GOT3 (cell line): ENCODE data around the gene ADGRG1.
A peak's percentile ranks its signal among the peaks of the same experiment; 100 is the strongest.

Source experiments
- DNase-seq: peaks from one replicate; lab custom pipeline; 2025; ENCODE audit warnings: mixed read lengths; lab: John Stamatoyannopoulos, UW

Gene ADGRG1

GRCh38 chr16:57648581-57649442, 20.4 kb downstream of the ADGRG1 start:
- DNase-seq: peak; percentile 41

DNA sequence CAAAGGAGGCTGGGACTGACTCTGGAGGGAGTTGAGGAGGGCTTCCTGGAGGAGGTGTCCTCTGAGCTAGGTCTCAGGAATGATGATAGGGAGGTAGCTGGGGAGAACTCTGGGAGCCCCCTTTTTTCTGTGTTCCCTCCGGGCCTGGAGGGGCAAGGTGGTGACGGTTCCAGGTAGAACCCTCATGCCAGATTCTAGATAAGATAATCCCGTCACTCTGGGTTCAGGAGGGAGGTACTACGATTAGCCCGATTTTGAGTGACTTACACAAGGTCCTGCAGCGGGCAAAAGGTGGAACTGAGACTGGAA, 21.0 kb downstream of the ADGRG1 start:
- no peak for DNase-seq

GRCh38 chr16:57649846-57650245, 21.4 kb downstream of the ADGRG1 start:
- DNase-seq: no peak

DNA sequence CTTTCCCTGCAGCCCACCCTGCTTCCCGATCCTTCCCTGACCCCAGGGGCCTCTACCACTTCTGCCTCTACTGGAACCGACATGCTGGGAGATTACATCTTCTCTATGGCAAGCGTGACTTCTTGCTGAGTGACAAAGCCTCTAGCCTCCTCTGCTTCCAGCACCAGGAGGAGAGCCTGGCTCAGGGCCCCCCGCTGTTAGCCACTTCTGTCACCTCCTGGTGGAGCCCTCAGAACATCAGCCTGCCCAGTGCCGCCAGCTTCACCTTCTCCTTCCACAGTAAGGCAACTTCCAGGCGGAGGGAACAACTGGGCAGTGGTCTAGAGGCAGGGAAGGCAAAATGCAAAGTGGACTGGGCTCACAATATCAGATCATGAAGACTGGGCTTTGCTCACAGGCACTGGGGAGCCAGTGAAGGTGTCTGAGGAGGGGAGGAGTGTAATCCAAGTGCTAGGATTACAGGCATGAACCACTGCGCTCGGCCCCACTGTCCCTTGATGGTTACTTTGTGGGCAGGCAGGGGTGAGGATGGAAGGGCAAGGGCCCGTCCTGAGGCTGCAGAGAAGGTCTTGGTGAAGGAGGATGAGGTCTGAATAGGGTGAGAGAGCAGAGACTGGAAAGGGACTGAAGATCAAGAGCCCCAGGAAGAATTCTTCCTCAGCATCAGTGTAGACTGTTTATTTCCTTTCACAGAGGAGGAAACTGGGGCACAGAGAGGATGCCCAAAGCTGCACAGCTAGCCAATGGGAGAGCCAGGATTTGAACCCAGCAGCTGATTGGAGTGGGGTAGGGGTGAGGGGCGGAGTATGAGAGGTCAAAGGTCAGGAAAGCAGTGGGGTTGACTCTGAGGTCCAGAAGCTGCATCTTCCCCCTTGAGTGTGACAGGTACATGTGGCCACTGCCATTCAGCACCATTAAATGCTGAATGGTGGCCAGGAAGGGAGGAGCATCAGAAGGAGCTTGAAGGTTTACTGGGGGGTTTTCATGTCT, 23.2 kb downstream of the ADGRG1 start:
- DNase-seq: no peak

DNA sequence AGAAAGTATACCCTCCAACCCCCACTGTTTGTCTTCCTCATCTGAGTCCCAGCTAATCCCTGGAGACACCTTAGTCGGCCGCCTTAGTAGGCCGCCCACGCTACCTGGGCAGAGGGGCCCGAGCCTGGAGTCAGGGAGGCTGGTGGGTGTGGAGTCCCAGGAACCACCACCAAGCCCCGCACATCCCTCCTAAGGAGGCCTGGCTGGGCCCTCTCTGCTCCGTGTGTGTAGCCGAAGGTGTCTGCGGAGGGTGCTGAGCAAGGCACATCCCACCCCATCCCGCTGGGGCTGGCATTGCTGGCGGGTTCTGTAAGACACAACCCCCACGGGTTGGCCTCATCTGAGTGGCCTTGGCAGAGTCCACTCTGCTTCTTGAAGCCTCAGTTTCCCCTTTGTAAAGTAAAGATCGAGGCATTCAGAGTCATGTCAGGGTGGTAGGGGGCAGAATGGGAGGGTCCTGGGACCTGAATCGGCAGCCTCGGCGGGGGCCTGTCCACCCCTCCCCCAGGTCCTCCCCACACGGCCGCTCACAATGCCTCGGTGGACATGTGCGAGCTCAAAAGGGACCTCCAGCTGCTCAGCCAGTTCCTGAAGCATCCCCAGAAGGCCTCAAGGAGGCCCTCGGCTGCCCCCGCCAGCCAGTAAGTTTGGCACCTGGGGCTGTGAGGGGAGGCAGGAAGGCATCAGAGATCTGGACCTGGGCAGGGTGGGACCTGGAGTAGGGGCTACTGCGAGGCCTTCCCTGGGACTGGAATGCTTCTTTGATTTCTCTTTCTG, 24.5 kb downstream of the ADGRG1 start:
- no peak for DNase-seq

DNA sequence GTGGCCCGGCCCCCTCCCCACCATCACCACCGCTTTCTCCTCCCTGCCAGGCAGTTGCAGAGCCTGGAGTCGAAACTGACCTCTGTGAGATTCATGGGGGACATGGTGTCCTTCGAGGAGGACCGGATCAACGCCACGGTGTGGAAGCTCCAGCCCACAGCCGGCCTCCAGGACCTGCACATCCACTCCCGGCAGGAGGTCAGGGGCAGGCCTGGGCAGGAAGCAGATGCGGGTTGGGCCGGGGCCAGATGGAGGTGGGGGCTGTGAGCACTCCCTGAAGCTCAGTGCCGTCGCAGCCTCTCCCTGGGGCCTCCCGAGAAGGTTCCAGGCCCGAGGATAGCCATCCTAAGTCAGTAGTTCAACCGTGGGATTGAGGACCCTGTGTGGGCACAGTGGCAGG, 25.5 kb downstream of the ADGRG1 start:
- no peak for DNase-seq

GRCh38 chr16:57656342-57656955, 28.0 kb downstream of the ADGRG1 start:
- no peak for DNase-seq

- DNase-seq: no peak
Observed at GRCh38 chr16:57657228-57657627, 28.8 kb downstream of the ADGRG1 start.

DNA sequence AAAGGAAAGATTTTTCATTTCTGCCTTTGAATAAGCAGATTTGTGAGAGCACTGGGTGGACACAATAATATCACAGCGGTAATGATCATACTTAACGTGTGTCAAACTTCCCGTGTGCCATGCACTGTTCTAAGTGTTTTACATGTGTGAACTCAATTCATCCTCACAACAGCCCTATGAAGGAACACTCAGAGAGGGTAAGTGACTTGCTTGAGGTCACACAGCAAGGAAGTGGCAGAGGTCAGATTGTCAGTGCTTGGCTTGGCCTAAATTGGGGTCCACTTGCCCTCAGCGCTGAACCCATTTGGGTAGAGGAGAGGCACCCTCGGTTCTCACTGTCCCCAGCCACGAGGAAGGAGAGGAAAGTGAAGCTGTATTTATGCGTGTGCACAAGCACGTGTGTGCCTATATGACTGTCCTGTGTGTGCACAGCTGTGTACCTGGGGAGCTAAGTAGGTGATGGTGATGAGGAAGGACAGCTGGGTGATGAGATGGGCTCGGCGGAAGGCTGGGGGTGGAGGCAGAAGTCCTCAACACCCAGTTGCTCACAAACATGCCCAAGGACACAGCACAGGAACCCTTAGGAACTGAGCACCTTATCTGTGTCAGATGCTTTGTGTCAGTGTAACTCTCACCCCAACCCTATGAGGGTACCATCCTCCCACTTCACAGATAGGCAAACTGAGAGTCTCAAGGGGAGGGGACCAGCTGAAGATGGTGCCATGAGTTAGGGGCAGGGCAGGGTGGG, 29.9 kb downstream of the ADGRG1 start:
- no peak for DNase-seq

- no peak for DNase-seq
Observed at GRCh38 chr16:57658878-57659674, 30.6 kb downstream of the ADGRG1 start.

GRCh38 chr16:57660715-57661463, 32.5 kb downstream of the ADGRG1 start:
- DNase-seq: no peak

DNA sequence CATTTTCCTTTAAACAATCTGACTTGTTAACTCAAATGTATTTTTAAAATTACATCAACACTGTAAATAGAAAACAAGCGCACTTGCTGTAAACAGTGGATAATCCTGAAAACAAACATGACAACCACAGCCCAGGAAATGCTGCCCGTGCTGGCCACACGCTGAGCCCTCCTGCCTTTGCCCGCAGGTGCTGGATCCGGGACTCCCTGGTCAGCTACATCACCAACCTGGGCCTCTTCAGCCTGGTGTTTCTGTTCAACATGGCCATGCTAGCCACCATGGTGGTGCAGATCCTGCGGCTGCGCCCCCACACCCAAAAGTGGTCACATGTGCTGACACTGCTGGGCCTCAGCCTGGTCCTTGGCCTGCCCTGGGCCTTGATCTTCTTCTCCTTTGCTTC, 33.1 kb downstream of the ADGRG1 start:
- DNase-seq: no peak

- no peak for DNase-seq
Observed at GRCh38 chr16:57661936-57662906, 33.8 kb downstream of the ADGRG1 start.

DNA sequence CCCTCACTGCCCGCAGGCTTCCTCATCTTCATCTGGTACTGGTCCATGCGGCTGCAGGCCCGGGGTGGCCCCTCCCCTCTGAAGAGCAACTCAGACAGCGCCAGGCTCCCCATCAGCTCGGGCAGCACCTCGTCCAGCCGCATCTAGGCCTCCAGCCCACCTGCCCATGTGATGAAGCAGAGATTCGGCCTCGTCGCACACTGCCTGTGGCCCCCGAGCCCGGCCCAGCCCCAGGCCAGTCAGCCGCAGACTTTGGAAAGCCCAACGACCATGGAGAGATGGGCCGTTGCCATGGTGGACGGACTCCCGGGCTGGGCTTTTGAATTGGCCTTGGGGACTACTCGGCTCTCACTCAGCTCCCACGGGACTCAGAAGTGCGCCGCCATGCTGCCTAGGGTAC, 35.0 kb downstream of the ADGRG1 start:
- no peak for DNase-seq

GRCh38 chr16:57663917-57664661, 35.7 kb downstream of the ADGRG1 start:
- no peak for DNase-seq

GRCh38 chr16:57664662-57665025, 36.2 kb downstream of the ADGRG1 start:
- no peak for DNase-seq

GRCh38 chr16:57665541-57665940, 37.1 kb downstream of the ADGRG1 start:
- DNase-seq: no peak
